GM23338 (cell line): ENCODE data around the gene IBA57.

ENCODE experiments used
- CREB1 ChIP-seq: fragments of 250-450 bp; sonication (Bioruptor Pico); IDR thresholded peaks from 2 replicates; pipeline ENCODE4 v1.5.0; 2020; ENCODE audit warnings: low read depth, mild to moderate bottlenecking, moderate library complexity
- CTCF ChIP-seq, 2 experiments: fragments of 200-600 bp in 1 of 2; sonication (generic) in 1 of 2; conservative IDR thresholded peaks; 2 replicates each; pipeline versions ENCODE4 v1.5.1 to v1.6.1; 2016 to 2017; ENCODE audit warnings: antibody characterized with exemption in 2 of 2, low read depth in 2 of 2, mild to moderate bottlenecking in 2 of 2, moderate library complexity in 1 of 2
- EZH2 ChIP-seq: fragments of 200-600 bp; sonication (generic); IDR thresholded peaks from one replicate; pipeline ENCODE4 v1.8.0; 2017; ENCODE audit warnings: antibody characterized with exemption, mild to moderate bottlenecking, low read depth; ENCODE audit not compliant: unreplicated experiment
- EZH2phosphoT487 ChIP-seq: fragments of 200-600 bp; sonication (generic); IDR thresholded peaks from one replicate; pipeline ENCODE4 v1.8.1; 2018; ENCODE audit warnings: antibody characterized with exemption; ENCODE audit not compliant: unreplicated experiment
- JUNB ChIP-seq: IDR thresholded peaks from one replicate; pipeline ENCODE4 v1.6.1; 2016; ENCODE audit warnings: antibody characterized with exemption; ENCODE audit not compliant: unreplicated experiment
- POLR2AphosphoS5 ChIP-seq: IDR thresholded peaks from 2 replicates; pipeline ENCODE4 v1.6.1; 2016; ENCODE audit warnings: antibody characterized with exemption, low read depth
- STAT1 ChIP-seq: IDR thresholded peaks from one replicate; pipeline ENCODE4 v1.6.1; 2016; ENCODE audit warnings: antibody characterized with exemption; ENCODE audit not compliant: unreplicated experiment

GRCh38 chr1:228123505-228123904 is 42.1 kb upstream of the IBA57 start:
- TF ChIP-seq CTCF (conservative IDR thresholded peaks at IDR 0.05; ENCODE audit: low read depth in 2 of 2) (no peak), EZH2 (no peak), JUNB (no peak), POLR2AphosphoS5 (no peak), CREB1 (CRISPR knock-in tag) (no peak), STAT1 (no peak), EZH2phosphoT487 (no peak)
